WTC11 (cell line): Measurements from ENCODE around the gene MTUS2. TPM values are rescaled to one million over a fixed set of nuclear protein-coding genes. Genes with fewer than 3 reads are reported as not detected.

Experiments
- ATAC-seq: fragments of 200-7000 bp; cut with Tn5 transposase; 2 replicates; pipeline ENCODE4 v1.10.0; 2021; ENCODE audit warnings: mild to moderate bottlenecking, moderate library complexity
- CTCF ChIA-PET: fragments of 300-600 bp; sonication (Branson Sonifier 250); formaldehyde crosslinking; loops from one replicate; lab custom pipeline; 2021; ENCODE audit warnings: antibody characterized with exemption; lab: Charles Lee
- POLR2A ChIA-PET: fragments of 350-600 bp; sonication (Branson Sonifier 250); formaldehyde crosslinking; loops from one replicate; lab custom pipeline; 2021; ENCODE audit warnings: antibody characterized with exemption; lab: Charles Lee
- DNase-seq: peaks from one replicate; pipeline ENCODE4 v3.0.0; 2021; ENCODE audit warnings: low spot score
- H3K27ac Mint-ChIP-seq: 2 replicates; pipeline ENCODE4 v1.8.0; 2021; ENCODE audit warnings: mixed read lengths
- H3K27me3 Mint-ChIP-seq: 2 replicates; pipeline ENCODE4 v1.8.0; 2021; ENCODE audit warnings: low read depth, mild to moderate bottlenecking, moderate library complexity, mixed read lengths
- H3K36me3 Mint-ChIP-seq: 2 replicates; pipeline ENCODE4 v1.8.0; 2021; ENCODE audit warnings: mixed read lengths
- H3K4me1 Mint-ChIP-seq: 2 replicates; pipeline ENCODE4 v1.8.0; 2022; ENCODE audit warnings: mixed read lengths
- H3K4me3 Mint-ChIP-seq: 2 replicates; pipeline ENCODE4 v1.8.0; 2021; ENCODE audit warnings: mild to moderate bottlenecking, moderate library complexity, mixed read lengths
- H3K9me3 Mint-ChIP-seq: 2 replicates; pipeline ENCODE4 v1.8.0; 2021; ENCODE audit warnings: mixed read lengths
- AFF4 ChIP-seq: sonication (generic); formaldehyde crosslinking; IDR thresholded peaks from 2 replicates; pipeline ENCODE4 v1.8.1; 2023; ENCODE audit warnings: mild to moderate bottlenecking, missing genetic modification reagents, borderline replicate concordance
- AR ChIP-seq: fragments of 250-450 bp; sonication (Bioruptor Pico); IDR thresholded peaks from 2 replicates; pipeline ENCODE4 v1.9.0; 2021; ENCODE audit warnings: mild to moderate bottlenecking
- ATF2 ChIP-seq: sonication (generic); formaldehyde crosslinking; IDR thresholded peaks from 2 replicates; pipeline ENCODE4 v1.8.1; 2022; ENCODE audit warnings: low read depth, missing genetic modification reagents, borderline replicate concordance
- CDX4 ChIP-seq: fragments of 250-450 bp; sonication (Bioruptor Pico); IDR thresholded peaks from 2 replicates; pipeline ENCODE4 v1.9.0; 2021; ENCODE audit warnings: moderate library complexity, mild to moderate bottlenecking, inconsistent platforms, borderline replicate concordance
- EMX1 ChIP-seq: fragments of 250-450 bp; sonication (Bioruptor Pico); IDR thresholded peaks from 2 replicates; pipeline ENCODE4 v1.8.0; 2021; ENCODE audit warnings: mild to moderate bottlenecking
- ESRRA ChIP-seq: sonication (generic); formaldehyde crosslinking; IDR thresholded peaks from 2 replicates; pipeline ENCODE4 v1.8.1; 2022; ENCODE audit warnings: mild to moderate bottlenecking, missing genetic modification reagents, borderline replicate concordance
- FOXP1 ChIP-seq: sonication (generic); formaldehyde crosslinking; IDR thresholded peaks from 2 replicates; pipeline ENCODE4 v1.8.0; 2022; ENCODE audit warnings: missing genetic modification reagents, mild to moderate bottlenecking, moderate library complexity, borderline replicate concordance
- GRHL2 ChIP-seq: fragments of 250-450 bp; sonication (Bioruptor Pico); IDR thresholded peaks from 2 replicates; pipeline ENCODE4 v1.8.0; 2022; ENCODE audit warnings: mild to moderate bottlenecking, moderate library complexity; ENCODE audit not compliant: insufficient replicate concordance, severe bottlenecking
- JAZF1 ChIP-seq: fragments of 250-450 bp; sonication (Bioruptor Pico); IDR thresholded peaks from 2 replicates; pipeline ENCODE4 v1.9.0; 2021; ENCODE audit warnings: moderate library complexity, mild to moderate bottlenecking, inconsistent platforms
- MLX ChIP-seq: sonication (generic); formaldehyde crosslinking; IDR thresholded peaks from 2 replicates; pipeline ENCODE4 v1.8.1; 2023; ENCODE audit warnings: mild to moderate bottlenecking, missing genetic modification reagents, moderate library complexity
- MYBL2 ChIP-seq: sonication (generic); formaldehyde crosslinking; IDR thresholded peaks from 2 replicates; pipeline ENCODE4 v1.8.1; 2023; ENCODE audit warnings: mild to moderate bottlenecking, moderate library complexity, missing genetic modification reagents
- NR1H2 ChIP-seq: sonication (generic); formaldehyde crosslinking; IDR thresholded peaks from 2 replicates; pipeline ENCODE4 v1.9.0; 2021; ENCODE audit warnings: mild to moderate bottlenecking, moderate library complexity, missing genetic modification reagents
- NR2C2 ChIP-seq: sonication (generic); formaldehyde crosslinking; IDR thresholded peaks from 2 replicates; pipeline ENCODE4 v1.8.0; 2022; ENCODE audit warnings: mild to moderate bottlenecking, missing genetic modification reagents
- PRRX2 ChIP-seq: fragments of 250-450 bp; sonication (Bioruptor Pico); IDR thresholded peaks from 2 replicates; pipeline ENCODE4 v1.8.0; 2021; ENCODE audit warnings: mild to moderate bottlenecking
- SMAD4 ChIP-seq: sonication (generic); formaldehyde crosslinking; IDR thresholded peaks from 2 replicates; pipeline ENCODE4 v1.8.0; 2022; ENCODE audit warnings: mild to moderate bottlenecking, missing genetic modification reagents
- SOX15 ChIP-seq: fragments of 250-450 bp; sonication (Bioruptor Pico); IDR thresholded peaks from 2 replicates; pipeline ENCODE4 v1.9.0; 2021; ENCODE audit warnings: mild to moderate bottlenecking
- TCF7 ChIP-seq: sonication (generic); formaldehyde crosslinking; IDR thresholded peaks from 2 replicates; pipeline ENCODE4 v1.8.0; 2022; ENCODE audit warnings: mild to moderate bottlenecking, low read depth, missing genetic modification reagents, moderate library complexity
- TEAD1 ChIP-seq: sonication (generic); formaldehyde crosslinking; IDR thresholded peaks from 2 replicates; pipeline ENCODE4 v1.8.0; 2022; ENCODE audit warnings: mild to moderate bottlenecking, missing genetic modification reagents
- ZNF281 ChIP-seq: sonication (generic); formaldehyde crosslinking; IDR thresholded peaks from 2 replicates; pipeline ENCODE4 v1.8.0; 2023; ENCODE audit warnings: mild to moderate bottlenecking, missing genetic modification reagents
- ZNF416 ChIP-seq: fragments of 250-450 bp; sonication (Bioruptor Pico); IDR thresholded peaks from 2 replicates; pipeline ENCODE4 v1.9.0; 2021; ENCODE audit warnings: mild to moderate bottlenecking, inconsistent platforms
- ZNF671 ChIP-seq: fragments of 250-450 bp; sonication (Bioruptor Pico); IDR thresholded peaks from 2 replicates; pipeline ENCODE4 v1.8.0; 2021; ENCODE audit warnings: mild to moderate bottlenecking
- total RNA-seq: library from RNA; stranded (reverse); gene quantifications from 3 replicates; pipeline ENCODE4 v1.2.3, GENCODE V29; 2021

MTUS2 gene
- total RNA-seq, 1 experiment from 2014 or later, result 0.22 TPM

GRCh38 chr13:28865149-28865744 lies 45.1 kb downstream of the MTUS2 start:
- H3K27ac Mint-ChIP-seq, result no peak overlapping the region
- DNase-seq, result no peak
- peaks cover under 1% of the 10 kb centered on the region for H3K9me3 Mint-ChIP-seq
- H3K4me1 Mint-ChIP-seq, result peaks cover 4% of the 10 kb centered on the region; the same call in 1 of the 2 replicates
- no peaks in the 10 kb centered on the region for H3K36me3 Mint-ChIP-seq
- TF ChIP-seq PRRX2 (CRISPR knock-in tag) (no peak), MYBL2 (CRISPR knock-in tag) (no peak)
- ChIA-PET POLR2A (no interaction called here), CTCF (interaction anchor here (1.3 kb wide), 1 partner anchor 45 kb away, joined by 6 read pairs; the partner anchor contains the start of gene MTUS2)
- H3K4me3 Mint-ChIP-seq, result no peak overlapping the region
- H3K27me3 Mint-ChIP-seq, result peaks cover 3% of the 10 kb centered on the region; the same call in 1 of the 2 replicates
- ATAC-seq, result no peak

GRCh38 chr13:28865951-28866350 lies 45.8 kb downstream of the MTUS2 start:
- CTCF ChIA-PET, result no interaction called here

GRCh38 chr13:28866932-28867331 lies 46.8 kb downstream of the MTUS2 start:
- CTCF ChIA-PET, result no interaction called here
- no peak overlapping the region for H3K27ac Mint-ChIP-seq
- peaks cover 13% of the 10 kb centered on the region for H3K9me3 Mint-ChIP-seq
- no peak for ATAC-seq
- DNase-seq, result no peak
- peaks cover 4% of the 10 kb centered on the region for H3K36me3 Mint-ChIP-seq
- H3K4me1 Mint-ChIP-seq, result peaks cover 4% of the 10 kb centered on the region; the same call in 1 of the 2 replicates
- no peak overlapping the region for H3K4me3 Mint-ChIP-seq
- POLR2A ChIA-PET, result no interaction called here
- peaks cover 4% of the 10 kb centered on the region; the same call in 1 of the 2 replicates for H3K27me3 Mint-ChIP-seq
- TF ChIP-seq AFF4 (CRISPR knock-in tag) (no peak), SMAD4 (no peak), ZNF281 (CRISPR knock-in tag) (no peak), SOX15 (CRISPR knock-in tag) (no peak), NR1H2 (CRISPR knock-in tag) (no peak), GRHL2 (no peak), TEAD1 (CRISPR knock-in tag) (no peak), ESRRA (CRISPR knock-in tag) (no peak), ZNF671 (CRISPR knock-in tag) (no peak), ATF2 (CRISPR knock-in tag) (no peak), EMX1 (CRISPR knock-in tag) (no peak), JAZF1 (CRISPR knock-in tag) (no peak), MLX (CRISPR knock-in tag) (no peak), AR (no peak), ZNF416 (no peak)

More at GRCh38 chr13:28865951-28866350, 45.8 kb downstream of the MTUS2 start:
- peaks cover 4% of the 10 kb centered on the region; the same call in 1 of the 2 replicates for H3K4me1 Mint-ChIP-seq
- ATAC-seq, result no peak
- TF ChIP-seq CDX4 (CRISPR knock-in tag) (no peak), FOXP1 (CRISPR knock-in tag) (no peak), TCF7 (CRISPR knock-in tag) (no peak), NR2C2 (CRISPR knock-in tag) (no peak)
- H3K9me3 Mint-ChIP-seq, result peaks cover 5% of the 10 kb centered on the region
- H3K27ac Mint-ChIP-seq, result no peak overlapping the region
- H3K36me3 Mint-ChIP-seq, result no peaks in the 10 kb centered on the region
- POLR2A ChIA-PET, result no interaction called here
- no peak for DNase-seq
- peaks cover 3% of the 10 kb centered on the region; the same call in 1 of the 2 replicates for H3K27me3 Mint-ChIP-seq
- H3K4me3 Mint-ChIP-seq, result no peak overlapping the region
